GM18505 (cell line): ENCODE data around the gene PCSK1.
A peak's percentile ranks its signal among the peaks of the same experiment; 100 is the strongest.
"Not testable (repeated sequence)": the region's sequence is repeated elsewhere in the genome, so short reads cannot be mapped to it uniquely, and the experiment has no call there.

Source experiments
- ATAC-seq: cut with Tn5 transposase; IDR thresholded peaks from one replicate; pipeline ENCODE4 v1.9.1; 2021; ENCODE audit not compliant: unreplicated experiment
- POLR2A ChIP-seq: IDR thresholded peaks from 4 replicates; pipeline ENCODE4 v1.6.1; 2011; ENCODE audit warnings: borderline replicate concordance; ENCODE audit not compliant: insufficient read depth, insufficient read length; ENCODE audit errors: extremely low read depth

Gene PCSK1

GRCh38 chr5:96373381-96373733, 59.7 kb downstream of the PCSK1 start:
- ATAC-seq: no peak

GRCh38 chr5:96372726-96373380, 60.2 kb downstream of the PCSK1 start:
- ATAC-seq: no peak
- no peak for TF ChIP-seq POLR2A

More at GRCh38 chr5:96373381-96373733, 59.7 kb downstream of the PCSK1 start:
- no peak for TF ChIP-seq POLR2A

- no peak for TF ChIP-seq POLR2A
- no peak for ATAC-seq
These were observed 62.1 kb downstream of the PCSK1 start for GRCh38 chr5:96370976-96371375.

- not testable (repeated sequence) for ATAC-seq
These were observed 65.7 kb downstream of the PCSK1 start for GRCh38 chr5:96367337-96367736.

GRCh38 chr5:96354237-96354636, 78.8 kb downstream of the PCSK1 start:
- TF ChIP-seq POLR2A: no peak
- no peak for ATAC-seq

DNA sequence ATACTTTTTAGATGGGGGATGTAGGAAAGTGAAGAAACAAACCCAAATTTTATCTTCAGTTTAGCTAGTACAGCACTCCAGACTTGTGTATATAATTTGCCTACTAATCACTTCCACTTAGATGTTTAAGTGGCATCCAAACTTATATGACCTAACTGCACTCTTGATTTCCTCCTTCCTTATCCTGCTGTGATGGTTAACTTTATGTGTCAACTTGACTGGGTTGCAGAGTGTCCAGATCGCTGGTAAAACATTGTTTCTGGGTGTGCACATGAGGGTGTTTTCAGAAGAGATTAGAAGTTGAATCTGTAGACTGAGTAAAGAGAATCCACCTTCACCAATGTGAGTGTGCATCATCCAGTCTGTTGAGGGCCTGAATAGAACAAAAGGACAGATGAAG, 79.8 kb downstream of the PCSK1 start:
- ATAC-seq: no peak
- TF ChIP-seq POLR2A: no peak

GRCh38 chr5:96350678-96351077, 82.4 kb downstream of the PCSK1 start:
- TF ChIP-seq POLR2A: no peak
- no peak for ATAC-seq

- no peak for ATAC-seq
- no peak for TF ChIP-seq POLR2A
These were observed 84.5 kb downstream of the PCSK1 start for GRCh38 chr5:96348536-96348935.

DNA sequence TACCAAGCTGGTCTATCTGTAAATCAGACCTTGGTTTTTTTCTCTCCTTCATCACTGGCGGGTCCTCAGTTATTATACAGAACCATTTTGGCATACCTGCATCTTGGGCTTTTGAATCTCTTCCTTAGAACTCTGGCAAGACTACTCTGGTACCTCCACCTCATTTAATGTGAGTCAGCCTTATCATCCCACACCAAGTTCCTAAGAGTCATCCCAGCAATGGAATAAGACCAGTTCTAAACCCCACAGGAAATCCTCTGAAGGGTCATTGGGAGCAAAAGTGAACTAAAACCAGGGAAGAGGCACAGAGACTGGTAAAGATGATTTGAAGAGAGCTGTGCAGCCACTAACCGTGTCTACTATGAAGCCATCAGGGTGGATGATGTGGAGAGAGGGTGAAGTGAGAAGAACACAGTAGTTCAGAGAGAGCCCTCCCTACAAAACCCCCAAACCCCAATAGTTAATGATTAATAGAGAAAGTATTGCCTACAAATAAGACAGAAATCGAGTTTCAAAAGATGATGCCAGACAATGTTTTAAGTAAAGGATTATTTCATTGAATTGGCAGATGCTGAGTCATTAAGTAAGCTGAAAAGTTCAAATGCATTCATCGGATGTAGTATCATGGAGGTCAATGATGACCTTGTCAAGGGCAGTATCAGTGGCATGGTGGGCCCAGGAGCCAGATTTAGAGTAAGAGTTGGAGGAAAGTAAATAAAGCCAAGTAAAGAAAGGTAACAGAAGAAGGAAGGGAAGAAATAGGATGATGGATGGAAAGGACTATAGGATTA, 85.4 kb downstream of the PCSK1 start:
- no peak for ATAC-seq

DNA sequence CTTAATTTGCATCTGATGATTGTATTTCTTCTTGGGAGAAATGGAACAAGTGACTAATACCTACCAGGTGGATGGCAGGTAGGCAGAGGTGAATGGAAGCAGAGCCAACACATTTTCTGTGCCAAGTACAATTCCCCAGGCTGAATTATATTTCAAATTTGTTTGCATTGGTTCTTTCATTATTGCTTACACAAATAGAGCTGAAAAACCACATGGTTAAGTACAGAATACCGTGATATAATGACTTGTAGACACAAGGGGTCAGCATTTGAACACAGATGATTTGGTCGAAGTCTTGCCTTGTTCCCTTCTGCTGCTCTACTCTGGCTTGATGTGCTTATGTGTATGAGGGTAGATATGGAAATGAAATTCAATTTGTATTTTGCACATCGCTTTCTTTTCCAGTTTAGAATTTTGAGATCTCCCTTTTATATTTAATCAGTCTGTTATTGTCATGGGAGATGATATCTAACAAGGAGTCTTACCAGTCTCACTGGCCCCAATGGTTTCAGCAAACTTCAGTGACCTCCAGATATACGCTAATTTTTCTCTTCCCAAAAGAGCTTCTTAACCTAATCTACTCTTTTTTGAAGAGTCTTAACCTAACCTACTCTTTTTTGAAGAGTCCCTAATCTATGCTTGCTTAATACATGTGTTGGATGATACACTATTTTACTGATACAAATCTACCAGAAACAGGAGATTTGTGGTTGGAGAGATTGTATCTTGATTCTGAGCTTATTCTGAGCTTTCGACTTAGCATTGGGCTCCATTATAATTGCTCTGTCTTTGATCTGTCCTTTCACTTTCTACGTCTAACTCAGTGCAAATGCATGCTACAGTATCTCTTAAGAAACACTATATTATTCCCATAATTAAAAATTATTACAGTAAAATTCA, 88.1 kb downstream of the PCSK1 start:
- peak; percentile 86 for ATAC-seq
- no peak for TF ChIP-seq POLR2A

More for the DNA sequence above, 85.4 kb downstream of the PCSK1 start:
- TF ChIP-seq POLR2A: no peak

DNA sequence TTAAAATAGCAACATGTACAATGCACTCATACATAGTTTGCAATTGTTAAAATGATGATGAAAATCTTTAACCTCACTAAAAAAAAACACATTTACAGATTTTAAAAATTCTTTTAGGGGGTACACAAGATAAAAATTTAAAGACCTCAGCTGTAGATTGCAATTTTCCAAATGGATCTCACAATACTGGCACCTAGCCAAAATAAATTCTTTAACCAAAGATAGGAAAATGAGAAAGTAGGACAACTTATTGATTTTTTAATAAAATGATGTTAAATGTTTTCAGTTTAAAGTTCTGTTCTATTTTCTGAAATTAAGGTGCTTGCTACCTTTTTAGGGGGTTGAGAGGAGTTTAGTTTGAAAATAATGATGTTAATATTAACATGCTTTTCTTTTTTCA, 90.0 kb downstream of the PCSK1 start:
- no peak for TF ChIP-seq POLR2A
- no peak for ATAC-seq

DNA sequence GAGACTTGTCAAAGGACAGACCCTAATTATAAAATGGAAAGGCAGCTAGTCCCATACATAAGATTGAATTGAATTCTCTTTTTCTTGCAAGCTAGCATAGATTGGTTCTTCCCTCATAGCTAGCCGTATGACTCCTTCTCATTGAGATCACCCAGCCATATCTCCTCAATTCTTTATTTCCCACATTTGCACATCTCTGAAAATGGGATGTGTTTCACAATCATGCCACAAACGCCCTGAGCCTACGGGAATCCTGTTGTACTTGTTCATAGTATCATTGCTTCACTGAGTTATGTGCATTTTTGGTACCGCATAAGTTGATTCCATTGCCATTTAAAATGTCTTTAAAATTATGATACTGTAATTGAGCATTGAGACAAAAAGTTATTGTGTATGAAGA, 90.5 kb downstream of the PCSK1 start:
- no peak for TF ChIP-seq POLR2A

More for the DNA sequence above, 90.5 kb downstream of the PCSK1 start:
- ATAC-seq: no peak
